ENCODE data around the gene CACHD1. TPM values are rescaled to one million over a fixed set of nuclear protein-coding genes. Genes with fewer than 3 reads are reported as not detected.
A peak's percentile ranks its signal among the peaks of the same experiment; 100 is the strongest.

The CACHD1 gene
- total RNA-seq, 2 donors from 2014 or later, result 10.8 to 14.4 TPM

GRCh38 chr1:64542118-64542517 lies 72.2 kb downstream of the CACHD1 start:
- WGBS, result 42% methylated on average over 4 of the region's 4 CpGs
- H3K4me3 ChIP-seq, result no peak overlapping the region
- no peaks in the 10 kb centered on the region for H3K36me3 ChIP-seq
- intact Hi-C loops (cut with DNase I), result no loop called here
- DNase-seq (ENCODE audit: low spot score), result no peak
- no peaks in the 10 kb centered on the region for H3K9me3 ChIP-seq
- TF ChIP-seq POLR2AphosphoS5 (IDR thresholded peaks at IDR 0.05) (no peak), CTCF (IDR thresholded peaks at IDR 0.05) (no peak), POLR2A (IDR thresholded peaks at IDR 0.05) (no peak)
- H3K4me1 ChIP-seq (replicated peaks), result peaks cover 3% of the 10 kb centered on the region
- no peaks in the 10 kb centered on the region for H3K27me3 ChIP-seq (replicated peaks; ENCODE audit: insufficient read depth)
- no peak overlapping the region for H3K27ac ChIP-seq

GRCh38 chr1:64543831-64544230 lies 73.9 kb downstream of the CACHD1 start:
- Histone ChIP-seq H3K9me3 (no peaks in the 10 kb centered on the region), H3K27ac (no peak overlapping the region), H3K27me3 (replicated peaks; ENCODE audit: insufficient read depth) (no peaks in the 10 kb centered on the region), H3K4me1 (replicated peaks) (no peaks in the 10 kb centered on the region), H3K4me3 (no peak overlapping the region), H3K36me3 (no peaks in the 10 kb centered on the region)
- TF ChIP-seq CTCF (IDR thresholded peaks at IDR 0.05), result no peak
- TF ChIP-seq POLR2A (IDR thresholded peaks at IDR 0.05), result no peak
- TF ChIP-seq POLR2AphosphoS5 (IDR thresholded peaks at IDR 0.05), result no peak
- intact Hi-C loops (cut with DNase I), result no loop called here
- 87% methylated on average over 4 of the region's 4 CpGs for WGBS
- DNase-seq (ENCODE audit: low spot score), result no peak

GRCh38 chr1:64545118-64545843 lies 75.4 kb downstream of the CACHD1 start:
- no peak overlapping the region for H3K27ac ChIP-seq
- H3K27me3 ChIP-seq (replicated peaks; ENCODE audit: insufficient read depth), result no peaks in the 10 kb centered on the region
- no peaks in the 10 kb centered on the region for H3K9me3 ChIP-seq
- H3K4me3 ChIP-seq, result no peak overlapping the region
- intact Hi-C loops (cut with DNase I), result no loop called here
- DNase-seq (ENCODE audit: low spot score), result no peak
- no peak for TF ChIP-seq CTCF (IDR thresholded peaks at IDR 0.05)
- TF ChIP-seq POLR2AphosphoS5 (IDR thresholded peaks at IDR 0.05), result no peak
- TF ChIP-seq POLR2A (IDR thresholded peaks at IDR 0.05), result no peak
- 73% methylated on average over 6 of the region's 6 CpGs for WGBS
- H3K36me3 ChIP-seq, result no peaks in the 10 kb centered on the region
- no peaks in the 10 kb centered on the region for H3K4me1 ChIP-seq (replicated peaks)

GRCh38 chr1:64546013-64546412 lies 76.1 kb downstream of the CACHD1 start:
- no peak for DNase-seq (ENCODE audit: low spot score)
- H3K9me3 ChIP-seq, result no peaks in the 10 kb centered on the region
- intact Hi-C loops (cut with DNase I), result no loop called here
- H3K4me1 ChIP-seq (replicated peaks), result no peaks in the 10 kb centered on the region
- 29% methylated on average over 2 of the region's 2 CpGs for WGBS
- H3K4me3 ChIP-seq, result no peak overlapping the region
- no peak overlapping the region for H3K27ac ChIP-seq
- H3K27me3 ChIP-seq (replicated peaks; ENCODE audit: insufficient read depth), result no peaks in the 10 kb centered on the region
- no peaks in the 10 kb centered on the region for H3K36me3 ChIP-seq
- TF ChIP-seq POLR2AphosphoS5 (IDR thresholded peaks at IDR 0.05), result no peak

- intact Hi-C loops (cut with DNase I), result no loop called here
- peak; percentile 53 for DNase-seq (ENCODE audit: low spot score)
- Histone ChIP-seq H3K36me3 (no peaks in the 10 kb centered on the region), H3K9me3 (no peaks in the 10 kb centered on the region), H3K27ac (no peak overlapping the region), H3K4me1 (replicated peaks) (no peaks in the 10 kb centered on the region), H3K27me3 (replicated peaks; ENCODE audit: insufficient read depth) (no peaks in the 10 kb centered on the region), H3K4me3 (no peak overlapping the region)
- WGBS, result 24% methylated on average over 6 of the region's 6 CpGs
- TF ChIP-seq POLR2AphosphoS5 (IDR thresholded peaks at IDR 0.05), result peak; percentile 52
- no peak for TF ChIP-seq CTCF (IDR thresholded peaks at IDR 0.05)
- TF ChIP-seq POLR2A (IDR thresholded peaks at IDR 0.05), result no peak
These were observed 79.7 kb downstream of the CACHD1 start for GRCh38 chr1:64549464-64550239.

Measured in prostate gland (tissue), 2 donors.